ENCODE measurements around the gene FAM186B. TPM values are rescaled to one million over a fixed set of nuclear protein-coding genes. Genes with fewer than 3 reads are reported as not detected.

The FAM186B gene
- polyA plus RNA-seq, 1 of the 3 experiments (the other 2 are of a cell fraction) = 0.16 TPM

DNA sequence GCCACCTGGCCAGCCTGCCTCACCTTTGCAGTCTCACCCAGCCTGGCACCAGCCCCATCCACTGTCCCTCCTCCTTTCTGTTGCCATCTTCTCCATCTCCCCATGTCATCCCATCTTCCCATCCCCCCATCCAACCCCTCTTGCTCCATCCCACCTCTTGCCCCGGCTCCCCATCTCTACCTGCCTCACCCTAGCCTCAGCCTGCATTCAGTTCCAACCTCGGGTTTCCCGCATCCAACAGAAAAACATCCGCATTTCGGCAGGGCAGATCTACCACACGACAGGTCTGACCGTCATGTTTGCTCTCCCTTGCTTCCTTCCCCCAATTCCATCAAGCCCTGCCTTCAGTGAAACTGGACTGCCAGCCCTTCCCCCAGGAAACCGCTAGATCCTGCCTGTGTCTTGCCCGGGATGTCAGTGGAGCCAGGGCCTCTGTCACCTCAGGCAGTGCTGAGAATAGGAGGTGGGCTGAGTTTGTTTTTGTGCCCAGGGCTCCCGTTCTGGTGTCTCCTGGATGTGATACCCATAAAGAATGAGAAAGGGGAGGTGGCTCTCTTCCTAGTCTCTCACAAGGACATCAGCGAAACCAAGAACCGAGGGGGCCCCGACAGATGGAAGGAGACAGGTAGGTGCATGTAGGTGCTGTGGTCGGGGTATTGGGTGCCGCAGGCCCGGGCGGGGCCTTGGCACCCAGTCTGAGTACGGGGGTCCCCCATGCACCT is 64.1 kb downstream of the FAM186B start:
- DNase-seq = peak; percentile 35
- Histone ChIP-seq H3K27me3 (ENCODE audit: insufficient read depth) (no peaks in the 10 kb centered on the region), H3K79me2 (ENCODE audit: insufficient read depth) (no peaks in the 10 kb centered on the region), H3K4me3 (ENCODE audit: low read depth in 2 of 2, low read length in 1 of 2) (no peak overlapping the region), H2AFZ (ENCODE audit: low read depth) (no peak overlapping the region), H3K9ac (no peak overlapping the region), H4K20me1 (ENCODE audit: insufficient read depth) (no peaks in the 10 kb centered on the region), H3K27ac (ENCODE audit: low read depth in 2 of 2, low read length in 1 of 2) (no peak overlapping the region), H3F3A (replicated peaks; ENCODE audit: insufficient read depth) (no peaks in the 10 kb centered on the region), H3K9me2 (no peaks in the 10 kb centered on the region), H3K9me3 (no peaks in the 10 kb centered on the region), H3K4me2 (no peak overlapping the region), H3K4me1 (ENCODE audit: control insufficient read depth in 1 of 2, insufficient read depth in 2 of 2, low read depth in 1 of 2, low read length in 1 of 2) (peaks cover 0 to 11% of the 10 kb centered on the region in 2 experiments; a peak in 1 of 4 replicates), H3K36me3 (replicated peaks in 1 of 2; ENCODE audit: control insufficient read depth in 1 of 2, insufficient read depth in 2 of 2, low read length in 1 of 2) (no peaks in the 10 kb centered on the region)
- TF ChIP-seq EP300 (IDR thresholded peaks at IDR 0.05; ENCODE audit: borderline replicate concordance in 1 of 2, low read depth in 1 of 2, low read length in 1 of 2) = no peak
- TF ChIP-seq YY1 (IDR thresholded peaks at IDR 0.05; ENCODE audit: low read depth) = no peak
- no peak for TF ChIP-seq TAF1 (IDR thresholded peaks at IDR 0.05; ENCODE audit: borderline replicate concordance, low read depth, low read length)
- TF ChIP-seq RXRA (IDR thresholded peaks at IDR 0.05; ENCODE audit: borderline replicate concordance, low read depth) = no peak
- no peak for TF ChIP-seq TEAD4 (IDR thresholded peaks at IDR 0.05; ENCODE audit: borderline replicate concordance, insufficient read depth)
- no peak for TF ChIP-seq RAD21 (IDR thresholded peaks at IDR 0.05; ENCODE audit: low read length)
- no peak for TF ChIP-seq RFX5 (IDR thresholded peaks at IDR 0.05; ENCODE audit: low read length)
- TF ChIP-seq ELF1 (IDR thresholded peaks at IDR 0.05) = no peak
- TF ChIP-seq, protein P1, sequence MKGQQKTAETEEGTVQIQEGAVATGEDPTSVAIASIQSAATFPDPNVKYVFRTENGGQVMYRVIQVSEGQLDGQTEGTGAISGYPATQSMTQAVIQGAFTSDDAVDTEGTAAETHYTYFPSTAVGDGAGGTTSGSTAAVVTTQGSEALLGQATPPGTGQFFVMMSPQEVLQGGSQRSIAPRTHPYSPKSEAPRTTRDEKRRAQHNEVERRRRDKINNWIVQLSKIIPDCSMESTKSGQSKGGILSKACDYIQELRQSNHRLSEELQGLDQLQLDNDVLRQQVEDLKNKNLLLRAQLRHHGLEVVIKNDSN (IDR thresholded peaks at IDR 0.05; ENCODE audit: borderline replicate concordance, low read depth) = no peak
- no peak for TF ChIP-seq POLR2AphosphoS5 (IDR thresholded peaks at IDR 0.05; ENCODE audit: low read depth, low read length)
- no peak for TF ChIP-seq RCOR1 (IDR thresholded peaks at IDR 0.05; ENCODE audit: low read length)
- no peak for TF ChIP-seq FOXJ3 (CRISPR knock-in tag; IDR thresholded peaks at IDR 0.05)
- TF ChIP-seq, protein P2, sequence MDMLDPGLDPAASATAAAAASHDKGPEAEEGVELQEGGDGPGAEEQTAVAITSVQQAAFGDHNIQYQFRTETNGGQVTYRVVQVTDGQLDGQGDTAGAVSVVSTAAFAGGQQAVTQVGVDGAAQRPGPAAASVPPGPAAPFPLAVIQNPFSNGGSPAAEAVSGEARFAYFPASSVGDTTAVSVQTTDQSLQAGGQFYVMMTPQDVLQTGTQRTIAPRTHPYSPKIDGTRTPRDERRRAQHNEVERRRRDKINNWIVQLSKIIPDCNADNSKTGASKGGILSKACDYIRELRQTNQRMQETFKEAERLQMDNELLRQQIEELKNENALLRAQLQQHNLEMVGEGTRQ (IDR thresholded peaks at IDR 0.05; ENCODE audit: borderline replicate concordance, low read depth, low read length) = no peak
- TF ChIP-seq, protein P3, sequence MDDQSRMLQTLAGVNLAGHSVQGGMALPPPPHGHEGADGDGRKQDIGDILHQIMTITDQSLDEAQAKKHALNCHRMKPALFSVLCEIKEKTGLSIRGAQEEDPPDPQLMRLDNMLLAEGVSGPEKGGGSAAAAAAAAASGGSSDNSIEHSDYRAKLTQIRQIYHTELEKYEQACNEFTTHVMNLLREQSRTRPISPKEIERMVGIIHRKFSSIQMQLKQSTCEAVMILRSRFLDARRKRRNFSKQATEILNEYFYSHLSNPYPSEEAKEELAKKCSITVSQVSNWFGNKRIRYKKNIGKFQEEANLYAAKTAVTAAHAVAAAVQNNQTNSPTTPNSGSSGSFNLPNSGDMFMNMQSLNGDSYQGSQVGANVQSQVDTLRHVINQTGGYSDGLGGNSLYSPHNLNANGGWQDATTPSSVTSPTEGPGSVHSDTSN (IDR thresholded peaks at IDR 0.05) = no peak
- no peak for TF ChIP-seq SIN3A (IDR thresholded peaks at IDR 0.05; ENCODE audit: borderline replicate concordance, low read depth, low read length)
- no peak for TF ChIP-seq TCF12 (IDR thresholded peaks at IDR 0.05)
- TF ChIP-seq NFIC (IDR thresholded peaks at IDR 0.05; ENCODE audit: borderline replicate concordance) = no peak
- ChIA-PET CTCF (interaction anchor here (0.6 to 1.5 kb wide), 2 partner anchors 11 to 13 kb away, joined by 3 to 5 read pairs; no protein-coding TSS in a partner anchor), POLR2A (no interaction called here)
- WGBS (ENCODE audit: low lambda C conversion rate) = 93% methylated on average over 17 of the region's 18 CpGs
